ENCODE data around the gene GPC6.

GPC6 gene

GRCh38 chr13:93527748-93528297 is 301.2 kb downstream of the GPC6 start:
- Mint-ChIP-seq H3K36me3 (no peaks in the 10 kb centered on the region), H3K27ac (no peak overlapping the region), H3K27me3 (no peaks in the 10 kb centered on the region), H3K4me3 (no peak overlapping the region), H3K4me1 (no peaks in the 10 kb centered on the region), H3K9me3 (no peaks in the 10 kb centered on the region)
- ATAC-seq = no peak

GRCh38 chr13:93529961-93530360 is 303.4 kb downstream of the GPC6 start:
- Mint-ChIP-seq H3K36me3 (no peaks in the 10 kb centered on the region), H3K4me3 (no peak overlapping the region), H3K9me3 (no peaks in the 10 kb centered on the region), H3K27me3 (no peaks in the 10 kb centered on the region), H3K27ac (no peak overlapping the region), H3K4me1 (no peaks in the 10 kb centered on the region)
- no peak for ATAC-seq

GRCh38 chr13:93534181-93534700 is 307.6 kb downstream of the GPC6 start:
- no peak for ATAC-seq
- Mint-ChIP-seq H3K4me3 (no peak overlapping the region), H3K4me1 (no peaks in the 10 kb centered on the region), H3K27me3 (no peaks in the 10 kb centered on the region), H3K9me3 (no peaks in the 10 kb centered on the region), H3K36me3 (no peaks in the 10 kb centered on the region), H3K27ac (no peak overlapping the region)

GRCh38 chr13:93535251-93535650 is 308.6 kb downstream of the GPC6 start:
- Mint-ChIP-seq H3K4me1 (no peaks in the 10 kb centered on the region), H3K27ac (no peak overlapping the region), H3K9me3 (no peaks in the 10 kb centered on the region), H3K36me3 (no peaks in the 10 kb centered on the region), H3K27me3 (no peaks in the 10 kb centered on the region), H3K4me3 (no peak overlapping the region)
- ATAC-seq = no peak

- no peaks in the 10 kb centered on the region for H3K27me3 Mint-ChIP-seq
- H3K4me1 Mint-ChIP-seq = no peaks in the 10 kb centered on the region
- peaks cover 3% of the 10 kb centered on the region for H3K9me3 Mint-ChIP-seq
- no peaks in the 10 kb centered on the region for H3K36me3 Mint-ChIP-seq
- ATAC-seq = no peak
- no peak overlapping the region for H3K27ac Mint-ChIP-seq
- H3K4me3 Mint-ChIP-seq = no peak overlapping the region
Observed at GRCh38 chr13:93539914-93540313, 313.3 kb downstream of the GPC6 start.

GRCh38 chr13:93547886-93548285 is 321.3 kb downstream of the GPC6 start:
- Mint-ChIP-seq H3K4me3 (no peak overlapping the region), H3K4me1 (no peaks in the 10 kb centered on the region), H3K36me3 (no peaks in the 10 kb centered on the region), H3K9me3 (no peaks in the 10 kb centered on the region), H3K27me3 (no peaks in the 10 kb centered on the region), H3K27ac (no peak overlapping the region)
- ATAC-seq = no peak

GRCh38 chr13:93549326-93550005 is 322.9 kb downstream of the GPC6 start:
- H3K4me3 Mint-ChIP-seq = no peak overlapping the region
- H3K9me3 Mint-ChIP-seq = no peaks in the 10 kb centered on the region
- ATAC-seq = no peak

GRCh38 chr13:93550236-93550635 is 323.6 kb downstream of the GPC6 start:
- Mint-ChIP-seq H3K9me3 (no peaks in the 10 kb centered on the region), H3K27me3 (no peaks in the 10 kb centered on the region), H3K4me3 (no peak overlapping the region), H3K27ac (no peak overlapping the region), H3K4me1 (no peaks in the 10 kb centered on the region), H3K36me3 (no peaks in the 10 kb centered on the region)
- ATAC-seq = no peak

More at GRCh38 chr13:93549326-93550005, 322.9 kb downstream of the GPC6 start:
- Mint-ChIP-seq H3K27me3 (no peaks in the 10 kb centered on the region), H3K36me3 (no peaks in the 10 kb centered on the region), H3K27ac (no peak overlapping the region), H3K4me1 (no peaks in the 10 kb centered on the region)

- Mint-ChIP-seq H3K27me3 (no peaks in the 10 kb centered on the region), H3K9me3 (no peaks in the 10 kb centered on the region), H3K27ac (no peak overlapping the region), H3K4me1 (no peaks in the 10 kb centered on the region), H3K4me3 (no peak overlapping the region), H3K36me3 (no peaks in the 10 kb centered on the region)
- ATAC-seq = no peak
Observed at GRCh38 chr13:93552596-93552995, 326.0 kb downstream of the GPC6 start.

- Mint-ChIP-seq H3K4me3 (no peak overlapping the region), H3K27me3 (no peaks in the 10 kb centered on the region), H3K9me3 (peaks cover 3% of the 10 kb centered on the region), H3K27ac (no peak overlapping the region), H3K4me1 (no peaks in the 10 kb centered on the region), H3K36me3 (no peaks in the 10 kb centered on the region)
- no peak for ATAC-seq
Observed at GRCh38 chr13:93554514-93554913, 327.9 kb downstream of the GPC6 start.

- H3K9me3 Mint-ChIP-seq = peaks cover 3% of the 10 kb centered on the region
- no peaks in the 10 kb centered on the region for H3K36me3 Mint-ChIP-seq
- no peaks in the 10 kb centered on the region for H3K27me3 Mint-ChIP-seq
- H3K27ac Mint-ChIP-seq = no peak overlapping the region
- no peak for ATAC-seq
- no peak overlapping the region for H3K4me3 Mint-ChIP-seq
- H3K4me1 Mint-ChIP-seq = no peaks in the 10 kb centered on the region
Observed at GRCh38 chr13:93558637-93559036, 332.0 kb downstream of the GPC6 start.

GRCh38 chr13:93559718-93560117 is 333.1 kb downstream of the GPC6 start:
- Mint-ChIP-seq H3K36me3 (no peaks in the 10 kb centered on the region), H3K9me3 (peaks cover 3% of the 10 kb centered on the region), H3K27ac (no peak overlapping the region), H3K4me3 (no peak overlapping the region), H3K4me1 (no peaks in the 10 kb centered on the region), H3K27me3 (no peaks in the 10 kb centered on the region)
- no peak for ATAC-seq

- H3K4me3 Mint-ChIP-seq = no peak overlapping the region
- no peak overlapping the region for H3K27ac Mint-ChIP-seq
- H3K27me3 Mint-ChIP-seq = no peaks in the 10 kb centered on the region
- no peaks in the 10 kb centered on the region for H3K36me3 Mint-ChIP-seq
- H3K9me3 Mint-ChIP-seq = peaks cover 3% of the 10 kb centered on the region
- H3K4me1 Mint-ChIP-seq = no peaks in the 10 kb centered on the region
- ATAC-seq = no peak
Observed at GRCh38 chr13:93561576-93562225, 335.1 kb downstream of the GPC6 start.

- Mint-ChIP-seq H3K27me3 (no peaks in the 10 kb centered on the region), H3K9me3 (peaks cover 3% of the 10 kb centered on the region), H3K27ac (no peak overlapping the region), H3K4me3 (no peak overlapping the region), H3K36me3 (no peaks in the 10 kb centered on the region), H3K4me1 (no peaks in the 10 kb centered on the region)
- no peak for ATAC-seq
Observed at GRCh38 chr13:93562676-93563075, 336.1 kb downstream of the GPC6 start.

GRCh38 chr13:93577105-93577504 is 350.5 kb downstream of the GPC6 start:
- Mint-ChIP-seq H3K36me3 (no peaks in the 10 kb centered on the region), H3K4me1 (no peaks in the 10 kb centered on the region)
- ATAC-seq = no peak

GRCh38 chr13:93589788-93590187 is 363.2 kb downstream of the GPC6 start:
- H3K36me3 Mint-ChIP-seq = no peaks in the 10 kb centered on the region
- ATAC-seq = no peak
- H3K4me1 Mint-ChIP-seq = no peaks in the 10 kb centered on the region
- H3K9me3 Mint-ChIP-seq = no peaks in the 10 kb centered on the region
- no peak overlapping the region for H3K27ac Mint-ChIP-seq
- no peak overlapping the region for H3K4me3 Mint-ChIP-seq
- no peaks in the 10 kb centered on the region for H3K27me3 Mint-ChIP-seq

More at GRCh38 chr13:93577105-93577504, 350.5 kb downstream of the GPC6 start:
- H3K9me3 Mint-ChIP-seq = peaks cover 3% of the 10 kb centered on the region
- no peak overlapping the region for H3K27ac Mint-ChIP-seq
- no peak overlapping the region for H3K4me3 Mint-ChIP-seq
- H3K27me3 Mint-ChIP-seq = no peaks in the 10 kb centered on the region
